ENCODE results near the gene GPC3. TPM values are rescaled to one million over a fixed set of nuclear protein-coding genes. Genes with fewer than 3 reads are reported as not detected.
"Not testable (repeated sequence)": the region's sequence is repeated elsewhere in the genome, so short reads cannot be mapped to it uniquely, and the experiment has no call there.

Gene GPC3
- polyA plus RNA-seq, 3 donors: not detected

DNA sequence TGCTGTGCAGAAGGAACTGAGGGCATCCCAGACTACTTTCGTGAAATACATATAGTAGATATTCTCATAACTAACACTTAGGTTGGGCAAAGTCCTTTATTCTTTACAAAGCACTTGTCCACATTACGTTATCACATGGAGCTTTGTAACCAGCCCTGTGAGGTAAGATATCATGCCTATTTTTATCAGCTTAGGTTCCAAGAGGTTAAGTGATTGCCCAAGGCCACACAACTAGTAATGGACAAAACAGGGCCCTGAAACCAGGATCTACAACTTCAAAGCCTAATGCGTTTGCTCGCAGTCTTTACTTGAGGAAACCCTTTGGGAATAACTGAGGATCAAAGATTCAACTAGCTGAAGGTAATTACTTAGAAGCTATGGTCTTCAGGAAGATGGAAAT lies 261.5 kb downstream of the GPC3 start:
- intact Hi-C loops (cut with micrococcal nuclease): no loop called here
- Mint-ChIP-seq H3K36me3 (no peaks in the 10 kb centered on the region), H3K27ac (peak overlapping the region in 1 of 7 donors; percentile 4), H3K27me3 (ENCODE audit: low read depth in 3 of 3) (peaks cover 0 to 2% (median 0%) of the 10 kb centered on the region in 3 donors), H3K4me1 (peaks cover 5% of the 10 kb centered on the region), H3K4me3 (no peak overlapping the region), H3K9me3 (peaks cover 0 to 2% (median 0%) of the 10 kb centered on the region in 7 donors)
- H3K4me2 ChIP-seq (replicated peaks; ENCODE audit: extremely low read depth, low read length, poor library complexity, severe bottlenecking): no peak overlapping the region
- H3K36me3 ChIP-seq (replicated peaks in 1 of 2; ENCODE audit: control insufficient read depth in 1 of 2, insufficient read depth in 2 of 2, low read length in 2 of 2): no peaks in the 10 kb centered on the region
- H2AFZ ChIP-seq (ENCODE audit: insufficient read depth, low read depth, low read length, poor library complexity, severe bottlenecking): no peak overlapping the region
- H3K79me2 ChIP-seq (ENCODE audit: insufficient read depth, low read length): no peaks in the 10 kb centered on the region
- H3K9ac ChIP-seq (ENCODE audit: insufficient read depth, low read length, poor library complexity, severe bottlenecking): no peak overlapping the region
- no peaks in the 10 kb centered on the region for H3K9me3 ChIP-seq (replicated peaks in 1 of 2; ENCODE audit: control insufficient read depth in 1 of 2, insufficient read depth in 1 of 2, low read length in 2 of 2)
- no peaks in the 10 kb centered on the region for H3K4me1 ChIP-seq (ENCODE audit: control insufficient read depth in 1 of 2, insufficient read depth in 2 of 2, low read length in 2 of 2)
- TF ChIP-seq, protein P1, sequence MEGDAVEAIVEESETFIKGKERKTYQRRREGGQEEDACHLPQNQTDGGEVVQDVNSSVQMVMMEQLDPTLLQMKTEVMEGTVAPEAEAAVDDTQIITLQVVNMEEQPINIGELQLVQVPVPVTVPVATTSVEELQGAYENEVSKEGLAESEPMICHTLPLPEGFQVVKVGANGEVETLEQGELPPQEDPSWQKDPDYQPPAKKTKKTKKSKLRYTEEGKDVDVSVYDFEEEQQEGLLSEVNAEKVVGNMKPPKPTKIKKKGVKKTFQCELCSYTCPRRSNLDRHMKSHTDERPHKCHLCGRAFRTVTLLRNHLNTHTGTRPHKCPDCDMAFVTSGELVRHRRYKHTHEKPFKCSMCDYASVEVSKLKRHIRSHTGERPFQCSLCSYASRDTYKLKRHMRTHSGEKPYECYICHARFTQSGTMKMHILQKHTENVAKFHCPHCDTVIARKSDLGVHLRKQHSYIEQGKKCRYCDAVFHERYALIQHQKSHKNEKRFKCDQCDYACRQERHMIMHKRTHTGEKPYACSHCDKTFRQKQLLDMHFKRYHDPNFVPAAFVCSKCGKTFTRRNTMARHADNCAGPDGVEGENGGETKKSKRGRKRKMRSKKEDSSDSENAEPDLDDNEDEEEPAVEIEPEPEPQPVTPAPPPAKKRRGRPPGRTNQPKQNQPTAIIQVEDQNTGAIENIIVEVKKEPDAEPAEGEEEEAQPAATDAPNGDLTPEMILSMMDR (IDR thresholded peaks at IDR 0.05): no peak
- no CpG with 5 or more reads among the region's 4 CpGs for WGBS (ENCODE audit: insufficient coverage)
- no peak overlapping the region for H3K4me3 ChIP-seq (replicated peaks in 1 of 3; ENCODE audit: low read depth in 2 of 3, low read length in 3 of 3)
- DNase-seq: no peak
- H3K27me3 ChIP-seq (ENCODE audit: control insufficient read depth in 2 of 2, insufficient read depth in 2 of 2, low read length in 2 of 2): peaks cover 0 to 2% of the 10 kb centered on the region in 2 donors
- no peaks in the 10 kb centered on the region for H4K20me1 ChIP-seq (ENCODE audit: insufficient read depth, low read length)
- H3K27ac ChIP-seq (ENCODE audit: low read depth in 1 of 2, low read length in 2 of 2): no peak overlapping the region

DNA sequence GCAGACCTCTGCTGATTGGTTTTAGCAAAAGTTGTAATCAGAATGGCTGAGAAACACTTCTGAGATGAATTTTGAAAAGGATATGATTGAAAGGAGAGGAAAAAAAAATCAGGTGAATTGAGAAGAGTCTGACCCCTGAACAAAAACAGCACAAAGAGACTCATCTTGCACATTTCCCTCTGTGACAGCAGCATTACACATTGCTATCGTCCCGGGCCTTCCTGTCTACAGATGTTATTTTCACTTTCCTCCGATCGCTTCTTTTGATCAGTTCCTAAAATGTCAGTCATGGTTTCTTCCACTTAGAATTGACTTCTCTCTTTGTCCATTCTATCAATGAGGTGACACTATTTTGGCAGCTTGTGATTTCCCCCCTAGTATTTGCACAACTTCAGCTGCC lies 262.6 kb downstream of the GPC3 start:
- Histone ChIP-seq H3K4me3 (replicated peaks in 1 of 3; ENCODE audit: low read depth in 2 of 3, low read length in 3 of 3) (no peak overlapping the region), H3K27me3 (ENCODE audit: control insufficient read depth in 2 of 2, insufficient read depth in 2 of 2, low read length in 2 of 2) (peaks cover 0 to 2% of the 10 kb centered on the region in 2 donors), H4K20me1 (ENCODE audit: insufficient read depth, low read length) (no peaks in the 10 kb centered on the region), H3K9ac (ENCODE audit: insufficient read depth, low read length, poor library complexity, severe bottlenecking) (no peak overlapping the region), H3K9me3 (replicated peaks in 1 of 2; ENCODE audit: control insufficient read depth in 1 of 2, insufficient read depth in 1 of 2, low read length in 2 of 2) (no peaks in the 10 kb centered on the region), H3K79me2 (ENCODE audit: insufficient read depth, low read length) (no peaks in the 10 kb centered on the region), H2AFZ (ENCODE audit: insufficient read depth, low read depth, low read length, poor library complexity, severe bottlenecking) (no peak overlapping the region), H3K4me2 (replicated peaks; ENCODE audit: extremely low read depth, low read length, poor library complexity, severe bottlenecking) (no peak overlapping the region), H3K27ac (ENCODE audit: low read depth in 1 of 2, low read length in 2 of 2) (no peak overlapping the region), H3K4me1 (ENCODE audit: control insufficient read depth in 1 of 2, insufficient read depth in 2 of 2, low read length in 2 of 2) (no peaks in the 10 kb centered on the region), H3K36me3 (replicated peaks in 1 of 2; ENCODE audit: control insufficient read depth in 1 of 2, insufficient read depth in 2 of 2, low read length in 2 of 2) (no peaks in the 10 kb centered on the region)
- Mint-ChIP-seq H3K27ac (no peak overlapping the region), H3K4me3 (peak overlapping the region in 1 of 2 donors; percentile 31), H3K9me3 (peaks cover 0 to 2% (median 0%) of the 10 kb centered on the region in 7 donors), H3K27me3 (ENCODE audit: low read depth in 3 of 3) (peaks cover 0 to 2% (median 0%) of the 10 kb centered on the region in 3 donors), H3K4me1 (peaks cover 5% of the 10 kb centered on the region), H3K36me3 (no peaks in the 10 kb centered on the region)
- WGBS (ENCODE audit: insufficient coverage): no CpG with 5 or more reads among the region's 4 CpGs
- TF ChIP-seq, protein P1 (IDR thresholded peaks at IDR 0.05): no peak
- DNase-seq: no peak
- intact Hi-C loops (cut with micrococcal nuclease): no loop called here

DNA sequence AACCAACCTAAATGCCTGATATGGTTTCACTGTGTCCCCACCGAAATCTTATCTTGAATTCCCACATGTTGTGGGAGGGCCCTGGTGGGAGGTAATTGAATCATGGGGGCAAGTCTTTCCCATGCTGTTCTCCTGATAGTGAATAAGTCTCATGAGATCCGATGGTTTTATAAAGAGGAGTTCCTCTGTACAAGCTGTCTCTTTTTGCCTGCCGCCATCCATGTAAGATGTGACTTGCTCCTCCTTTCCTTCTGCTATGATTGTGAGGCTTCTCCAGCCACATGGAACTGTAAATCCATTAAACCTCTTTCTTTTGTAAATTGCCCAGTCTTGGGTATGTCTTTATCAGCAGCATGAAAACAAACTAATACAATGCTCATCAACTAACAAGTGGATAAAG lies 265.1 kb downstream of the GPC3 start:
- no CpG with 5 or more reads among the region's 3 CpGs for WGBS (ENCODE audit: insufficient coverage)
- H3K27ac Mint-ChIP-seq; H3K4me1 ChIP-seq (ENCODE audit: control insufficient read depth in 1 of 2, insufficient read depth in 2 of 2, low read length in 2 of 2); H3K27me3 ChIP-seq (ENCODE audit: control insufficient read depth in 2 of 2, insufficient read depth in 2 of 2, low read length in 2 of 2); H3K4me2 ChIP-seq (replicated peaks; ENCODE audit: extremely low read depth, low read length, poor library complexity, severe bottlenecking); H3K27me3 Mint-ChIP-seq (ENCODE audit: low read depth in 3 of 3); DNase-seq; H3K27ac ChIP-seq (ENCODE audit: low read depth in 1 of 2, low read length in 2 of 2); H3K36me3 ChIP-seq (replicated peaks in 1 of 2; ENCODE audit: control insufficient read depth in 1 of 2, insufficient read depth in 2 of 2, low read length in 2 of 2); H3K4me3 ChIP-seq (replicated peaks in 1 of 3; ENCODE audit: low read depth in 2 of 3, low read length in 3 of 3); H3K9ac ChIP-seq (ENCODE audit: insufficient read depth, low read length, poor library complexity, severe bottlenecking); H4K20me1 ChIP-seq (ENCODE audit: insufficient read depth, low read length); intact Hi-C loops (cut with micrococcal nuclease); H3K9me3 Mint-ChIP-seq; H3K4me3 Mint-ChIP-seq; H3K79me2 ChIP-seq (ENCODE audit: insufficient read depth, low read length); H3K9me3 ChIP-seq (replicated peaks in 1 of 2; ENCODE audit: control insufficient read depth in 1 of 2, insufficient read depth in 1 of 2, low read length in 2 of 2); H3K4me1 Mint-ChIP-seq; H3K36me3 Mint-ChIP-seq; H2AFZ ChIP-seq (ENCODE audit: insufficient read depth, low read depth, low read length, poor library complexity, severe bottlenecking): not testable (repeated sequence)
